ENCODE data around the gene DCTN1. TPM values are rescaled to one million over a fixed set of nuclear protein-coding genes. Genes with fewer than 3 reads are reported as not detected.

The DCTN1 gene
- total RNA-seq, 1 donor from 2014 or later = 49.8 TPM

DNA sequence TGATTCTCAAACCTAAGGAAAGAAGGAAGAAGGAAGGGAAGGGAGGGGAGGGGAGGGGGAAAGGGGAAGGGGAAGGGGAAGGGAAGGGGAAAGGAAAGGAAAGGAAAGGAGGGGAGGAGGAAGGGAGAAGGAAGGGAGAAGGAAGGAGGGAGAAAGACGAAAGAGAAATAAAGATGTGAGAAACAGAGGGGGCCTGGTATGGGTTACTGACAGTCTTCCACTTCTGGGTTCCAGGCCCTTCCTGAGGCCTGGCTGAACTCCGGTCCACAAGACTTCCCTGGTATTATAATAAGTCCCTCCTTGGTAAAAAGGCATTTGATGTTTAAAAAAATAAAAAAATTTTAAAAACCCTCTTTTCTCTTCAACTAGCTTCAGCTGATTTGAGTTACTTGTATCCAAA lies 54.3 kb downstream of the DCTN1 start:
- DNase-seq (ENCODE audit: low spot score) = no peak

- DNase-seq (ENCODE audit: low spot score) = no peak
Measured at GRCh38 chr2:74321737-74322136, 58.4 kb downstream of the DCTN1 start.

DNA sequence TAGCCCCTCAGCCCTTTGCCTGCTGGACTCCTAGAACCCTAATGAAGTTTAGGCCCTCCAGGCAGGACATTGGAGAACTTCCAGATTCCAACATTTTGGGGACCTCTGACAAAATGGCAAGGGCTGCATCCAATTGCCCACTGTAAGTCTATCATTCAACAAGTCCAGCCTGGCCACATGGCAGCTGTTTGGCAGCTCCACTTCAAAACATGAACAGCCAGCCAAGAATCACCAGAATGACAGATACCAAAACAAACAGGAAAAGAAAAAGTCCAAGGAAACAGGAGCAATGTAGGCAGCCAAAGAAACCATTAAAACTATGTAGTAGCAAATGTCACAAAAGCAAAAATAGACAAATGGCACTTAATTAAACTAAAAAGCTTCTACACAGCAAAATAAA lies 62.4 kb downstream of the DCTN1 start:
- no peak for DNase-seq (ENCODE audit: low spot score)

DNA sequence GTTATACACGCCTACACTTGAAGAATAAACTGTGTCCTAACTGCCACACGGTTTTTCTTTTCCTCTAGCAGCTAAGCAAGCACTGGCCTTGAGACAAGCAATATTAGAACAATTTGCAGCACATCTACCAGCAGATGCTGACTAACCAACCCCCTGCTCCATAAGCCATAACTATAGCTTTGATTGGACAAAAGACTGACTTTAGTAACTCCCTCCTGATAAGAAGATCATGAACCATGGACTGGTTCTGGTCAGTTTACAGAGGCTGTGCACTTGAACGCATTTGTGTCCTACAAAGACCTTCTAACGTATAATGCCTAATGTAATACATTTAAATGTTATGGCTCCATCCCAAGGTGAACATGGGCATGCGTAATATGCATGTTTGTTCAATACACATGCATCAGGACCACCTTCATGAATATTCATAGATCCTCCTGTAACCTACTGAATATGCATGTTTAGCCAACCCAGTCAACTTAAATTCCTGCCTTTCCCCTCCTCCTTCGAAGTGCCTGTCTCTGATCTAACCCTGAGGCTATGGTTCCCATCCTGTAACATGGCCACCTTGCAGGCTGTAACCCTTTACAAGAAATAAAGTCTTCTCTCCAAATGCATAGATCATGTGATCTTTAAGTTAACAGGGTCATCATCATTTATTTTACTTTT lies 63.4 kb downstream of the DCTN1 start:
- no peak for DNase-seq (ENCODE audit: low spot score)

DNA sequence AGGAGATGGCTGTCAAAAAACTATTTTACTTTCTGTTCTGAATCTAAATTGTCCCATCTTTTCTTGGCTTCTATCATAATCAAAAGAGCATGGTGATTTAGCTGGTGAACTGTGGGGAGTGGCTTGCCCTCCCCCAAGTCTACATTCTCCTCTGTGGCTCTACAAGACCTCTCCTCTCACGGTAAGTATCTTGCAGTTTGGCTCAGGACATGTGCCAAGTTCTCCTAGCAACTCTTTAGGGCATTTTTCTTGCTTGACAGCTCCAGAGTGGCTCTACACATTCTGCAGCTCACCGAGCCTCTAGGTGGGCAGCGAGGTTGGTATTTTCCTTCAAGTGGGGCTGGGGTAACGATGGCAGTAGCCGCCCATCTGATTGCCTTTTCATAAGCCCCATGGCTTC lies 66.0 kb downstream of the DCTN1 start:
- no peak for DNase-seq (ENCODE audit: low spot score)

GRCh38 chr2:74313497-74313896 lies 66.6 kb downstream of the DCTN1 start:
- DNase-seq (ENCODE audit: low spot score) = no peak

DNA sequence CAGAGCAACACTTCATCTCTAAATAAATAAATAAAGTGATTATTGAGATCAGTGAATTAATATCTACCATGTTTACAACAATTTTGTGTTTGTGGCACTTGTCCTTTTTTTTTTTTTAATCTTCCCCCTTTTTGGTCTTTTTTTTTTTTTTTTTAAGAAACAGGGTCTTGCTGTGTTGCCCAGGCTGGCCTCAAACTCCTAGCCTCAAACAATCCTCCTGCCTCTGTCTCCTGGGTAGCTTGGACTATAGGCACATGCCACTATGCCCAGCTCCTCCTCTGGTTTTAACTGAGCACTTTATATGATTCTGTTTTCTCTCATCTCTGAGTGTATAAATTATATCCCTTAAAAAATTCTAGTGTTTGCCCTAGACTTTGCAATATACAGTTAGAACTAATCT lies 67.2 kb downstream of the DCTN1 start:
- DNase-seq (ENCODE audit: low spot score) = no peak

Other genes with a start within 250 kb of the DCTN1 start
- 17.6 TPM for gene BOLA3, start 232.4 kb downstream of the DCTN1 start, total RNA-seq (ENCODE audit: insufficient read depth, low replicate concordance)
- gene MOB1A, start 201.4 kb downstream of the DCTN1 start, total RNA-seq (ENCODE audit: insufficient read depth, low replicate concordance) = 112 TPM
- 45.3 TPM for gene MTHFD2, start 181.7 kb downstream of the DCTN1 start, total RNA-seq (ENCODE audit: insufficient read depth, low replicate concordance)
- 3.6 TPM for gene SLC4A5, start 36.9 kb downstream of the DCTN1 start, total RNA-seq (ENCODE audit: insufficient read depth, low replicate concordance)
- gene C2orf81, start 41.3 kb upstream of the DCTN1 start, total RNA-seq (ENCODE audit: insufficient read depth, low replicate concordance) = 1.4 TPM
- 14.2 TPM for gene WDR54, start 41.4 kb upstream of the DCTN1 start, total RNA-seq (ENCODE audit: insufficient read depth, low replicate concordance)
- gene RTKN, start 61.6 kb upstream of the DCTN1 start, total RNA-seq (ENCODE audit: insufficient read depth, low replicate concordance) = 17.3 TPM
- gene INO80B, start 74.8 kb upstream of the DCTN1 start, total RNA-seq (ENCODE audit: insufficient read depth, low replicate concordance) = 21.7 TPM
- 29.4 TPM for gene WBP1, start 78.1 kb upstream of the DCTN1 start, total RNA-seq (ENCODE audit: insufficient read depth, low replicate concordance)
- 40.4 TPM for gene MOGS, start 85.1 kb upstream of the DCTN1 start, total RNA-seq (ENCODE audit: insufficient read depth, low replicate concordance)
- 47.4 TPM for gene MRPL53, start 92.4 kb upstream of the DCTN1 start, total RNA-seq (ENCODE audit: insufficient read depth, low replicate concordance)
- gene CCDC142, start 102.7 kb upstream of the DCTN1 start, total RNA-seq (ENCODE audit: insufficient read depth, low replicate concordance) = 35.2 TPM
- gene TTC31, start 102.8 kb upstream of the DCTN1 start, total RNA-seq (ENCODE audit: insufficient read depth, low replicate concordance) = 21.7 TPM
- not detected for gene LBX2, start 119.3 kb upstream of the DCTN1 start, total RNA-seq (ENCODE audit: insufficient read depth, low replicate concordance)
- 13.5 TPM for gene PCGF1, start 127.4 kb upstream of the DCTN1 start, total RNA-seq (ENCODE audit: insufficient read depth, low replicate concordance)
- gene TLX2, start 134.1 kb upstream of the DCTN1 start, total RNA-seq (ENCODE audit: insufficient read depth, low replicate concordance) = not detected
- gene DQX1, start 145.9 kb upstream of the DCTN1 start, total RNA-seq (ENCODE audit: insufficient read depth, low replicate concordance) = 0.24 TPM
- 41.9 TPM for gene AUP1, start 149.4 kb upstream of the DCTN1 start, total RNA-seq (ENCODE audit: insufficient read depth, low replicate concordance)
- gene HTRA2, start 149.6 kb upstream of the DCTN1 start, total RNA-seq (ENCODE audit: insufficient read depth, low replicate concordance) = 49.4 TPM
- 68.1 TPM for gene LOXL3, start 173.6 kb upstream of the DCTN1 start, total RNA-seq (ENCODE audit: insufficient read depth, low replicate concordance)
- 12.0 TPM for gene DOK1, start 174.4 kb upstream of the DCTN1 start, total RNA-seq (ENCODE audit: insufficient read depth, low replicate concordance)